Natural killer cell (primary cell): Measurements from ENCODE around the gene COLQ. TPM values are rescaled to one million over a fixed set of nuclear protein-coding genes. Genes with fewer than 3 reads are reported as not detected.

Experiments
- ATAC-seq, 3 donors: fragments of 150-1000 bp in 2 of 3; fragments of 200-7000 bp in 1 of 3; cut with Tn5 transposase; 1 replicate in 1 of 3; 2 replicates in 2 of 3; pipeline ENCODE4 v1.10.0; 2021; ENCODE audit warnings: mild to moderate bottlenecking in 2 of 3, moderate library complexity in 2 of 3
- DNase-seq, 2 donors: peaks; one replicate each; pipeline versions ENCODE4 v3.0.0 to v3.0.0-alpha.2; 2013 to 2021; ENCODE audit warnings: mixed read lengths in 1 of 2
- H3K27ac ChIP-seq: one replicate; pipeline ENCODE4 v1.5.1; 2013; ENCODE audit warnings: mild to moderate bottlenecking, low read length
- H3K27me3 ChIP-seq: one replicate; pipeline ENCODE4 v1.6.1; 2013; ENCODE audit warnings: low read length; ENCODE audit not compliant: control insufficient read depth, insufficient read depth
- H3K36me3 ChIP-seq: one replicate; pipeline ENCODE4 v1.6.1; 2013; ENCODE audit warnings: low read length; ENCODE audit not compliant: control insufficient read depth, insufficient read depth
- H3K4me1 ChIP-seq: one replicate; pipeline ENCODE4 v1.6.1; 2013; ENCODE audit warnings: low read length; ENCODE audit not compliant: control insufficient read depth, insufficient read depth
- H3K4me3 ChIP-seq: one replicate; pipeline ENCODE4 v1.5.1; 2013; ENCODE audit warnings: low read length
- H3K9me3 ChIP-seq: one replicate; pipeline ENCODE4 v1.6.1; 2013; ENCODE audit warnings: low read length; ENCODE audit not compliant: control insufficient read depth, insufficient read depth
- H3K27ac Mint-ChIP-seq, 2 donors: one replicate each; pipeline ENCODE4 v1.8.0; 2022; ENCODE audit warnings: mild to moderate bottlenecking in 2 of 2, mixed read lengths in 2 of 2, moderate library complexity in 1 of 2
- H3K27me3 Mint-ChIP-seq, 2 donors: one replicate each; pipeline ENCODE4 v1.8.0; 2022; ENCODE audit warnings: low read depth in 2 of 2, mixed read lengths in 2 of 2
- H3K36me3 Mint-ChIP-seq: one replicate; pipeline ENCODE4 v1.8.0; 2022; ENCODE audit warnings: mixed read lengths
- H3K4me1 Mint-ChIP-seq, 2 donors: one replicate each; pipeline ENCODE4 v1.8.0; 2022; ENCODE audit warnings: mixed read lengths in 2 of 2
- H3K4me3 Mint-ChIP-seq: one replicate; pipeline ENCODE4 v1.8.0; 2022; ENCODE audit warnings: mild to moderate bottlenecking, moderate library complexity, mixed read lengths
- H3K9me3 Mint-ChIP-seq, 2 donors: one replicate each; pipeline ENCODE4 v1.8.0; 2022; ENCODE audit warnings: mixed read lengths in 2 of 2
- CTCF ChIP-seq: fragments of 200-600 bp; IDR thresholded peaks from one replicate; pipeline ENCODE4 v1.8.0; 2022; ENCODE audit warnings: antibody characterized with exemption
- WGBS: methylation state at CpG from one replicate; pipeline ENCODE4 v1.1.7; 2013; ENCODE audit warnings: missing lambda C conversion rate; ENCODE audit not compliant: insufficient coverage; 5-methylcytosine and 5-hydroxymethylcytosine counted together
- intact Hi-C: fragments of 100-400 bp; cut with micrococcal nuclease; formaldehyde crosslinking; loops from one replicate; pipeline ENCODE4 v1.14.2; 2022
- total RNA-seq, 4 donors: library from RNA; stranded (reverse); fragments of 120-200 nt in 1 of 4; gene quantifications; one replicate each; pipeline versions ENCODE4 v1.2.3 to v1.2.4, GENCODE V29; 2013 to 2022

COLQ gene
- total RNA-seq, 3 donors from 2014 or later (not counting 1 experiment from before 2014, with no cell fraction given), result 37.7 to 60.7 (median 55.8) TPM

- ATAC-seq (no peak), DNase-seq (no peak)
- intact Hi-C loops, result no loop called here
- peaks cover 37 to 40% of the 10 kb centered on the region in 2 donors for H3K4me1 Mint-ChIP-seq
- Histone ChIP-seq H3K4me1 (peaks cover 9% of the 10 kb centered on the region), H3K27me3 (no peaks in the 10 kb centered on the region), H3K4me3 (no peak overlapping the region), H3K36me3 (no peaks in the 10 kb centered on the region), H3K27ac (no peak overlapping the region), H3K9me3 (no peaks in the 10 kb centered on the region)
- TF ChIP-seq CTCF, result no peak
- WGBS, result 98% methylated on average over 3 of the region's 3 CpGs
- H3K27ac Mint-ChIP-seq, result peak overlapping the region; percentile 23 to 67
- H3K36me3 Mint-ChIP-seq, result no peaks in the 10 kb centered on the region
- H3K9me3 Mint-ChIP-seq, result no peaks in the 10 kb centered on the region
- no peak overlapping the region for H3K4me3 Mint-ChIP-seq
- H3K27me3 Mint-ChIP-seq, result no peaks in the 10 kb centered on the region
Observed at GRCh38 chr3:15511156-15511555, 10.3 kb downstream of the COLQ start.

- intact Hi-C loops, result no loop called here
- no peaks in the 10 kb centered on the region for H3K36me3 ChIP-seq
- no peak for ATAC-seq
- no peak overlapping the region for H3K4me3 ChIP-seq
- Mint-ChIP-seq H3K36me3 (no peaks in the 10 kb centered on the region), H3K9me3 (no peaks in the 10 kb centered on the region), H3K27me3 (no peaks in the 10 kb centered on the region), H3K4me1 (peaks cover 40 to 43% of the 10 kb centered on the region in 2 donors), H3K27ac (peak overlapping the region in 1 of 2 donors; percentile 67), H3K4me3 (no peak overlapping the region)
- no peak overlapping the region for H3K27ac ChIP-seq
- WGBS, result 92% methylated on average over 3 of the region's 3 CpGs
- no peaks in the 10 kb centered on the region for H3K9me3 ChIP-seq
- no peaks in the 10 kb centered on the region for H3K27me3 ChIP-seq
- no peak for DNase-seq
- TF ChIP-seq CTCF, result no peak
- peaks cover 9% of the 10 kb centered on the region for H3K4me1 ChIP-seq
Observed at GRCh38 chr3:15510493-15510892, 11.0 kb downstream of the COLQ start.

DNA sequence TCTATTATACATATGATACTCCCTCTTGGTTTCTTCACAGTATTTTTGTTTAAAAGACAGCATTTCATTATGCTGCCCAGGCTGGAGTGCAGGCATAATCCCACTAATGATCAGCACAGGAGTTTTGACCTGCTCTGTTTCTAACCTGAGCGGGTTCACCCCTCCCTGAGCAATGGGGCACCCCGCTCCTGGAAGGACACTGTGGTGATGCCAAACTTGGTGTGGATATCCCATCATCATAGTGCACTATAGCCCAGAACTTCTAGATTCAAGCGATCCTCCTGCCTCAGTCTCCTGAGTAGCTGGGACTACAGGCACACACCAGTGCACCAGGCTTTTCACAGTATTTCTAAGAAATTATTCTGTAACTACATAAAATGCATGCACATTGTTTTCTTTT lies 14.9 kb downstream of the COLQ start:
- H3K4me1 Mint-ChIP-seq, result peaks cover 34 to 55% of the 10 kb centered on the region in 2 donors

More for the DNA sequence above, 14.9 kb downstream of the COLQ start:
- ATAC-seq (no peak), DNase-seq (no peak)
- Mint-ChIP-seq H3K9me3 (no peaks in the 10 kb centered on the region), H3K36me3 (no peaks in the 10 kb centered on the region), H3K27ac (peak overlapping the region in 1 of 2 donors; percentile 14), H3K27me3 (no peaks in the 10 kb centered on the region), H3K4me3 (no peak overlapping the region)
- Histone ChIP-seq H3K4me1 (peaks cover 18% of the 10 kb centered on the region), H3K9me3 (no peaks in the 10 kb centered on the region), H3K27me3 (no peaks in the 10 kb centered on the region), H3K4me3 (no peak overlapping the region), H3K27ac (no peak overlapping the region), H3K36me3 (no peaks in the 10 kb centered on the region)
- intact Hi-C loops, result loop anchor here (10.0 kb wide), 1 partner anchor 48 kb away; no protein-coding TSS in a partner anchor
- no peak for TF ChIP-seq CTCF
- 98% methylated on average over 3 of the region's 3 CpGs for WGBS
